SU-DHL-6 (cell line): ENCODE data around the gene SH3GLB2.

Source experiments
- CTCF ChIP-seq: fragments of 200-600 bp; sonication (generic); IDR thresholded peaks from one replicate; pipeline ENCODE4 v1.5.1; 2017; ENCODE audit warnings: antibody characterized with exemption, mild to moderate bottlenecking, low read length, moderate library complexity; ENCODE audit not compliant: insufficient read depth, poor library complexity, severe bottlenecking
- EZH2phosphoT487 ChIP-seq: fragments of 200-600 bp; sonication (generic), shearing (Covaris generic); conservative IDR thresholded peaks from 2 replicates; pipeline ENCODE4 v1.6.1; 2018; ENCODE audit warnings: mild to moderate bottlenecking, antibody characterized with exemption, low read length, moderate library complexity, mixed read lengths

DNA sequence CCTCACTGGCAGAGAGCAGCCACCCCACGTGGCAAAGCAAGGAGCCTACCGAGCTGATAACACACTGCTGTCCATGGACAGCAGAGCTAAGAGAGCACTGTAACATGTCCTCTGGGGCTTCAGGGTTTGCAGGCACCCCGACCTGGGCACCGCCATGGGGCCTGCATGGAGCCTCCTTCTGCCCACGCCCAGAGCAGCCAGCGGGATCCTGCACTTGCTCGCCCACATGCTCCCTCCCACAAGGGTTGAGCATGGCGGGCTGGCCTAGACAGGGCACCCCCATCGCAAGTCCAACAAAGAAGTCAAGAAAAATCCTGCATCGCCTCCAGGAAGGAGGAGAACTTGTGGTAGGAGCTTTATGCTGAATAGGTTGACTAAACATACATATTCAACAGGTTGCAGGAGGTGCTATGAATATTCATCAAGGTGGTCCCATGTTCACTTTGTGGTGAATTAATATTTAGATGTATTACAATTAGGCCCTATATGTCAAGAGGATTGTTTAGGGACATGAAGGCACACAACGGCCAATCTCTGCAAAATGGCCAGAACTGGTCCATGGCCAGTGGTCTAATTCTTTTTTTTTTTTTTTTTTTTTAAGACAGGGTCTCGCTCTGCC lies 4.5 kb upstream of the SH3GLB2 start:
- no peak for TF ChIP-seq CTCF
- no peak for TF ChIP-seq EZH2phosphoT487
